Measurements from ENCODE around the gene SNED1. TPM values are rescaled to one million over a fixed set of nuclear protein-coding genes. Genes with fewer than 3 reads are reported as not detected.
A peak's percentile ranks its signal among the peaks of the same experiment; 100 is the strongest.

SNED1 gene
- total RNA-seq, 1 donor from 2014 or later: 18.5 TPM

GRCh38 chr2:241020629-241021190 lies 22.3 kb downstream of the SNED1 start:
- no peak for DNase-seq (ENCODE audit: low read depth)

DNA sequence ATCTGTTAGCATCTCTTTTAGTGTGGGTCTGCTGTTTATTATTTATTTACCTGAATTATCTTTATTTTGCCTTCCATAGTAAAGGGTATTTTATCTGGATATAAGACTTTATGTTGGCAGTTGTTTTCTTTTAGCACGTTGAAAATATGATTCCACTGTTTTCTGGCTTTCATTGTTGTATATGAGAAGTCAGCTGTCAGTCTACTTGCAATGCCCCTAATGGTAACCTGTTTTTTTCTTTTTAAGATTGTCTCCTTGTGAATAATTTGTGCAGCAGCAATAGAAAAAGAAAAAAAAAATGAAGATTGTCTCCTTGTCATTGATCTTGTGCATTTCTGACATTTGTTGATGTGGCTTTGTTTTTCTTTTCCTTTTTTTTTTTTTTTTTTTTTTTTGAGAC lies 27.2 kb downstream of the SNED1 start:
- DNase-seq (ENCODE audit: low read depth): peak; percentile 17

DNA sequence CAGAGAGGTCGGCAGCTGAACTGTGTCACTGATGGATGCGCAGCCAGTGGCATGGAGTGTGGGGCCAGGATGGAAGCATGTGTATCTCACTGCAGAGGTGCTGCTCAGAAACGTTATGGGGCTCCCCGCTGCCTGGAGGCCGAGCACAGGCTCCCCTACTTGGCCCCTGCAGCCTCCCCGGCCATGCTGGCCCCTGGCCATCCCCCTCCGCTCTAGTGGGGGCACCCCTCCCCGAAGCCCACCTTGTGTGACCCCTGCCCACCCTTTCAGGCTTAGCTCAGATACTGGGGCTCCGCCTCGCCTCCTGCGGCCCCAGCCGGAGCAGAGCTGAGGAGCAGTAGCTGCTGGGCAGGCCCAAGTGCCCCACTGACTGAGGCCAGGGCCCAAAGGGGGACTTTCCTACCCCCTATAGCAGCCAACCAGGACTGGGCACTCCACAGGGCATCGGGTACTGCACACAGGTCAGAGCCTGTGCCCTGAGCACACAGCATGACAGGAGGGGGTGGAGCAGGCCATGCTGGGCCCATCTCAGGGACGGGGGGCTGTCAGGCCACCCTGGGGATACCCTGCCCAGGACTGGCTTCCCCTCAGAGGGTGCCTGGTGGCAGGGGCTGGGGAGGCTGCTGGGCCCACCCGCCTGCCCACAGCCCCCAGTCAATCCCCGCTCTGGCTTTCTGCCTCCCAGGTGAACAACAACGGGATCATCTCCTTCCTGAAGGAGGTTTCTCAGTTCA lies 31.3 kb downstream of the SNED1 start:
- no peak for DNase-seq (ENCODE audit: low read depth)

DNA sequence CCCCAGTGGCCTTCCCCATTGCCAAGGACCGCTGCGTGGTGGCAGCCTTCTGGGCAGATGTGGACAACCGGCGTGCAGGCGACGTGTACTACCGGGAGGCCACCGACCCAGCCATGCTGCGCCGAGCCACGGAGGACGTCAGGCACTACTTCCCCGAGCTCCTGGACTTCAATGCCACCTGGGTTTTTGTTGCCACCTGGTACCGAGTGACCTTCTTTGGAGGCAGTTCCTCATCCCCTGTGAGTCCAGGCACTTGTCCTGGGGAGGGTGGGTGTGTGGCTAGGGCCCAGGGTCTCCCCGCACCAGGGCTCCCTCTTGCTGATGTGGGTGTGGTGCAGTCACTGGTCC lies 31.9 kb downstream of the SNED1 start:
- DNase-seq (ENCODE audit: low read depth): no peak

- DNase-seq (ENCODE audit: low read depth): no peak
Measured at GRCh38 chr2:241030883-241031282, 32.5 kb downstream of the SNED1 start.

DNA sequence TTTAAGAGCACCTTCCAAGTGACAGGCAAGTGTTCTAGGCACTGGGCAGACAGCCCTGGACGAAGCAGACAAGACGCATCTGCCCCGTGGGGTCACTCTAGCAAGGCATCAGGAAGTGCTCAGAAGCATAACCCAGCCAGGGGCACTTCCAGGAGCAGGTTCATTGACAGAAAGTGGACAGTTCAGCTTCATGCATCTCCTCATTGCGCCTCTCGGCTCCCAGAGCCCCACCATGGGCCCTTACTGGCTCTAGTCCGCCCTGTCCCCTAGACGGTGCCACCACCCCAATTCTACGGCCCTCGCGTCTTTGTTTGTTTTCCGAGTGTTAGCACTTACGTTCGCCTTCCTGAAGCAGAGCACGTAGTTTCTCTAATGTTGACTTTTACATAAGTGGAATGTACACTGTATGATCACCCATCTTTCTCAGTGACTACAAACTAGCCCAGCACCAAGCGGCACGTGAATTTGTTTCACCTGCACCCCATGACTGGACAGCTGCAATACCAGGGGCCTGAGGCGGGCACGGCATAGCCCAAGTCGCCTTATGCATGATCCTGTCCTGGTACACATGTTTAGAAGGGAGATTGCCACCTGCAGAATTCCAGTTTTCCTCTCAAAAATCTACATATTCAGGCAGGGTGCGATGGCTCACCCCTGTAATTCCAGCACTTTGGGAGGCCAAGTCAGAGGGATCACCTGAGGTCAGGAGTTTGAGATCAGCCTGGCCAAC lies 33.2 kb downstream of the SNED1 start:
- no peak for DNase-seq (ENCODE audit: low read depth)

DNA sequence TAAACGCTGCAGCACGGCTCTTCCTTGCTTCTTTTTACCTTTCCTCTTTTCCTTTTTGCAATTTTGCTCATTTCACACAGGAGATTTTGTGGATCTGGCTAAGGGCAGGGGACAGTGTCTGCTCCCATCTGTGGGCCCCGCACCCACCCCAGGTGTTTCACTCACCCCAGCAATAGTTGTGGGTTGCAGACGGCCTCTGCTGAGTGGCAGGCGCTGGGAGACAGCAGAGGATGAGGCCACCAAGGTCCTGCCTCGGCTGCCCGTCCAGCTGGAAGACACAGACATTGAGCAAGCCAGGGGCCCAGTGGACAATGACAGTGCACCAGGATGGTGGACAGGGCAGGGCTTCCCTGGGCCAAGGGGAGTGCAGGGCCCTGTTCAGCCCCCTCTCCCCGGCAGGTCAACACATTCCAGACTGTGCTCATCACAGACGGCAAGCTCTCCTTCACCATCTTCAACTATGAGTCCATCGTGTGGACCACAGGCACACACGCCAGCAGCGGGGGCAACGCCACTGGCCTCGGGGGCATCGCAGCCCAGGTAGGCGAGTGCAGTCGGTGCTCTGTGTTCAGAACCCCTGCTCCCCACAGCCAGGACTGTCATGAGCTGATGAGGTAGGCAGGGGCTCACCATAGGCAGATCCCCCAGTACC lies 35.0 kb downstream of the SNED1 start:
- DNase-seq (ENCODE audit: low read depth): no peak

DNA sequence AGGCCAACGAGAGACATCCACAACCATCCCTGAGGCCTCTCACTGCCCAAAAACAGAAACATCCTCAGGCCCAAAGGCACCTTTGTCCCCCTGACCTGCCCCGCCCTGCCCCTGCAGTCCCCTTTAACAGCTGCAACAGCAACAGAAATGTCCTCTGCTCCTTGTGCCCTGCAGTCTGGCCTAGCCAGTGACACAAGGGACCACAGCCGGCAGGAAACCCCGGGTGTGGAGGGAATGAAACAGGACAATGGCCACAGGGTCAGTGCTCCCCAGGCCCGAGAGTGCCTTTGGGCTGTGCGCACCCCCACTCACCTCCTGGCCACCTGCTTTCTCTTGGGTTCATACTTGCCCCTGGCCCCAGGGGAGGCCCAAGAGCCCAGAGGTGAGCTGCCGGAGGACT lies 35.6 kb downstream of the SNED1 start:
- no peak for DNase-seq (ENCODE audit: low read depth)

DNA sequence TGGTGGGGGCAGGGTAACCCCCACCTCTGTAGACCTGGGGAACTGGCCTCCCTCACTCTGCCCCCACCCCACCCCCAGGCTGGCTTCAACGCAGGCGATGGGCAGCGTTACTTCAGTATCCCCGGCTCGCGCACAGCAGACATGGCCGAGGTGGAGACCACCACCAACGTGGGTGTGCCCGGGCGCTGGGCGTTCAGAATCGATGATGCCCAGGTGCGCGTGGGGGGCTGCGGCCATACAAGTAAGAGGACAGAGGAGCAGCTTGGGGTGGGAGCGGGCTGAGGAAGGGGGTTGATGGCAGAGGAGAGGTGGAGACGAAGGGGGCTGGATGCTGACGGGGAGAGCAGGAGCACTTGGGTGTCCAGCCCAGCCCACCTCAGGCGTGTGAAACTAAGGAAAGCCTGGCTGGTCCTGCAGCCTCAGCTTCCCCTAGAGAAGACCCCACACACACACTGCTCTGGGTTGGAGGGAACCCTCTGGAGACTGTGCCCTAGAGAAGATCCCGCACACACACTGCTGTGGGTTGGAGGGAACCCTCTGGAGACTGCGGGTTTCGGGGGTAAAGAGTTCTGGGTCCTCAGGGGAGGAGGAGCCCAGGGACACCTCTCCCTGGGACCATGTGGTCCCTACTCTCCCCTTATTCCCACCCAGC lies 36.2 kb downstream of the SNED1 start:
- DNase-seq (ENCODE audit: low read depth): no peak

DNA sequence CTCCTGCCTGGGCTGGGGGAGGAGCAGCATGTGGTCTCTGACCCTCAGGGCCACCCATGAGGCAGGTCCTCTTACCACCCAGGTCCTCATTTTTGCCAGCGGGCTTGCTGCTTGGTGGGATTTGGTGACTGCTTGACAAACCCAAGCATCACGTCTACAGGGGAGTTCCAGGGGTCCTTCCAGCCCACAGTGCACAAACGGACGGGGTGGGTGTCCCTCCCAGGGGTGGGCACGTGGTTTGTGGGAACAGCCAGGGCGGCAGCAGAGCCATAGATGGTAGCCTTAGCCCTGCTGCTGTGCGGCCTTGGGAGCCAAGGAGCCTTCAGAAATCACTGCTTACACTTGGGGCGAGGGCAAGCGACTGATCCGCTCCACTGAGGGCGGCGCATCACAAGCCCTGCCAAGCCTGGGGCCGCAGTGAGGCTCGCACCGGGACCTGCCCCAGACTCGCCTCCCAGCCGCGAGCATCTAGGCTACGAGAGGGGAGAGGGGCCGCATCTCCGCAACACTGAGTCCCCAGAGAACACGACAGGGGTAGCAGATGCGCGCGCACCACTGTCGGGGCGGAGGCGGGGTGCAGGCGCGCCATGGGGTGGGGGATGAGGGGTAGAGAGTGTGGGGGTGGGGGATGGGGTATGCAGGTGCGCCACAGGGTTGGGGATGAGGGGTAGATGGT lies 36.9 kb downstream of the SNED1 start:
- DNase-seq (ENCODE audit: low read depth): no peak

DNA sequence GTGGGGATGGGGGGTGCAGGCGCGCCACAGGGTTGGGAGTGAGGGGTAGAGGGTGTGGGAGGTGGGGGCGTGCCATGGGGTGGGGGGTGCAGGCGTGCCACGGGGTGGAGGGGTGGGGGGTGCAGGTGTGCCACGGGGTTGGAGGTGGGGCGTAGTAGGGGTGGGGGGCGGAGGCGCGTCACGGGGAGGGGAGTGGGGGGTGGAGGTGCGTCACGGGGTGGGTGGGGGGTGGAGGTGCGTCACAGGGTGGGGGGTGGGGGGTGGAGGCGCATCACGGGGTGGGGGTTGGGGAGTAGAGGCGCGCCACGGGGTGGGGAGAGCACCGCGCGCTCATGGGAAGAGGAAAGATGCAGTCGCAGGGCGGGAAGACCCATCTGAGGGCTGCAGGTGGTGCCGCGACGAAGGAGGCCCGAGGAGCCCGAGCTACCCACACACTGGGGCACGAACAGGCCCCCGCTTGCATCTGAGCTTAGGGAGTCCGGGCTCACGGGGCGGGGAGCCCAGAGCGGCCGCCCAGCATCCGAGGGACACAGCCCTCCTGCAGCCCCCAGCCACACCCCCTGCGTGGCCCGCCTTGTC lies 37.5 kb downstream of the SNED1 start:
- no peak for DNase-seq (ENCODE audit: low read depth)

DNA sequence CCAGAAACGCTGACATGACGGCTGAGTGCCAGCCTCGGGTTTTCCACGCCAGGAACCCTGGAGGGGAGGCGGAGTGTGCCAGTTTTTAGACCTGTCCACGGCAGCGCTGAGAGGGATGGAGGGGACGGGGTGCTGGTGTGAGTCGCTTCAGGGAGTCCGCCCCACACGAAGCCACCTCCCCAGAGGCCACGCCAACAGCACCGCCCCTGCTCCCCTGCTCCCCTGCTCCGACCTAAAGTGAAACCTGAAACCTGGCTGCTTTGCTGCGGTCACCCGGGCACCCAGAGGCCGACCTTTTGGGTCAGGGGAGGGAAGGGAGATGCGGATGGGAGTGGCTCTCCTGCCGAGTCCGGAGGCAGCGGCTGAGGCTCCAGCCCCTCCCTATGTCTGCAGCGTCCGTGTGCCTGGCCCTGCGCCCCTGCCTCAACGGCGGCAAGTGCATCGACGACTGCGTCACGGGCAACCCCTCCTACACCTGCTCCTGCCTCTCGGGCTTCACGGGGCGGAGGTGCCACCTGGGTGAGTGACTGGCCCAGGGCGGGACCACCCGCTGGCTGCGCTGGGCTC lies 38.1 kb downstream of the SNED1 start:
- DNase-seq (ENCODE audit: low read depth): no peak

GRCh38 chr2:241036964-241037421 lies 38.6 kb downstream of the SNED1 start:
- DNase-seq (ENCODE audit: low read depth): no peak

DNA sequence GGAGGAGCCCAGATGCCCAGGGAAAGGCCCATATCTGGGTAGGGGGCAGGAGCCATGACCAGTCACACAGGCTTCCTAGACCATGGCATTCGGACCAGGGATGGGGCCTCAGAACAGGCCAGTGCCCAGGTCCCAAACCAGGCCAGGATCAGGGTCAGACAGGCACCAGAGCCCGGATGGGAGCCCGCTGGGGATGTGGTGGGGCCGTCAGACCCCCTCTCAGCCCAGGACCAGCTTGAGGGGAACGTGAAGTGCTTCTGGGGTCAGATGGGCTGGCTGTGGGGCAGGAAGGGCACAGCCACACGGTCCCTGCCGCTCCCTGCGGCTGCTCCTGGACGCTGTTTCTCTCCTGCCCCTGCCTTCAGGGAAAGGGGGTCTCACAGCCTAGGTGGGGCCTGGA lies 39.1 kb downstream of the SNED1 start:
- DNase-seq (ENCODE audit: low read depth): no peak

GRCh38 chr2:241038374-241039180 lies 40.2 kb downstream of the SNED1 start:
- no peak for DNase-seq (ENCODE audit: low read depth)

GRCh38 chr2:241039416-241039815 lies 41.0 kb downstream of the SNED1 start:
- no peak for DNase-seq (ENCODE audit: low read depth)

- DNase-seq (ENCODE audit: low read depth): no peak
Measured at GRCh38 chr2:241040081-241040803, 41.8 kb downstream of the SNED1 start.

DNA sequence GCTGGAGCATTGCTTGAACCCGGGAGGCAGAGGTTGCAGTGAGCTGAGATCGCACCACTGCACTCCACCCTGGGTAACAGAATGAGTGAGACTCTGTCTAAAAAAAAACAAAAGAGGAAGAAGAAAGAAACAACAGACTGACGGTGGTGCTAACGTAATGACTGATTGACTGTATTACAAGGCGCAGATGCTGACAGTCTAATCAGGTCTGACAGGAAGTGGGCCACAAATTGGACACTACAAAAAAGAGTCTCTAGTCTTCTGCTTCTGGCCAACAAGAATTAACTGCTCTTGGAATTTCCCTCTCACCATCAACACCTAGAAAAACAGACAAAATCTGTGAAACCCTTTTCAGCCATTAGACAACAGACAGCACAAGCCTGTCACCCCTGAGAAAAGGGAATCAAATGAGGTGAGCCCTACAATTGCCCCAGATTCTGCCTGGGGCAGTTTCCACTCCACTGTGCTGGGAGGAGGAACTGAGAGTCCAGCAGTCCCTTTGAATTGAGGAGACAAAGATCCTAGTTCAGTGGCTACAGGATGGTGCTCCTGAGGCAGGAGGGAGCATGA lies 43.3 kb downstream of the SNED1 start:
- DNase-seq (ENCODE audit: low read depth): no peak

Data from myocyte (in vitro differentiated cells).